K562 (cell line): Measurements from ENCODE around the gene GMPR. TPM values are rescaled to one million over a fixed set of nuclear protein-coding genes. Genes with fewer than 3 reads are reported as not detected.
A peak's percentile ranks its signal among the peaks of the same experiment; 100 is the strongest.

Experiments
- ARHGAP35 ChIP-seq: fragments of 450-650 bp; IDR thresholded peaks from 2 replicates; pipeline ENCODE4 v1.6.1; 2018; ENCODE audit not compliant: partially characterized antibody
- CEBPG ChIP-seq, 3 experiments: fragments of 200-800 bp in 1 of 3; sonication (Bioruptor generic) in 1 of 3; sonication (generic) in 1 of 3; formaldehyde crosslinking in 1 of 3; IDR thresholded peaks in 2 of 3; conservative IDR thresholded peaks in 1 of 3; 2 replicates each; pipeline versions ENCODE4 v1.6.1 to v1.8.0; 2016 to 2022; ENCODE audit warnings: missing compliant biosample characterization in 2 of 3, missing genetic modification characterization in 2 of 3, mild to moderate bottlenecking in 1 of 3, missing genetic modification reagents in 1 of 3
- CREB3L1 ChIP-seq: fragments of 450-650 bp; IDR thresholded peaks from 2 replicates; pipeline ENCODE4 v1.6.1; 2014; ENCODE audit warnings: low read depth, mild to moderate bottlenecking, moderate library complexity, borderline replicate concordance
- EP400 ChIP-seq: fragments of 450-650 bp; IDR thresholded peaks from 2 replicates; pipeline ENCODE4 v1.6.1; 2017; ENCODE audit warnings: antibody characterized with exemption, mild to moderate bottlenecking, moderate library complexity
- ETS2 ChIP-seq: IDR thresholded peaks from 2 replicates; pipeline ENCODE4 v1.6.1; 2016; ENCODE audit warnings: borderline replicate concordance, missing genetic modification characterization, mild to moderate bottlenecking, moderate library complexity, missing compliant biosample characterization; ENCODE audit not compliant: poor library complexity, severe bottlenecking
- HDAC1 ChIP-seq, 2 experiments: fragments of 450-650 bp; IDR thresholded peaks; 2 replicates each; pipeline ENCODE4 v1.6.1; 2016 to 2017; ENCODE audit warnings: inconsistent platforms in 1 of 2, mild to moderate bottlenecking in 1 of 2, moderate library complexity in 1 of 2
- ILK ChIP-seq: fragments of 450-650 bp; IDR thresholded peaks from 2 replicates; pipeline ENCODE4 v1.6.1; 2016; ENCODE audit warnings: missing genetic modification characterization, low read depth, mild to moderate bottlenecking, missing compliant biosample characterization, moderate library complexity, borderline replicate concordance
- KDM5B ChIP-seq: fragments of 200-600 bp; sonication (generic); IDR thresholded peaks from 2 replicates; pipeline ENCODE4 v1.6.1; 2012; ENCODE audit warnings: low read depth, mild to moderate bottlenecking, moderate library complexity, low read length, control low read depth, inconsistent platforms; ENCODE audit not compliant: insufficient replicate concordance
- NFIX ChIP-seq: fragments of 250-450 bp; sonication (Bioruptor Pico); IDR thresholded peaks from 2 replicates; pipeline ENCODE4 v1.4.0; 2020; ENCODE audit warnings: low read depth, mild to moderate bottlenecking, moderate library complexity
- NR2C1 ChIP-seq, 2 experiments: fragments of 450-650 bp; IDR thresholded peaks; 2 replicates each; pipeline ENCODE4 v1.6.1; 2017; ENCODE audit warnings: mild to moderate bottlenecking in 2 of 2, antibody characterized with exemption in 1 of 2, inconsistent platforms in 1 of 2, missing compliant biosample characterization in 1 of 2, missing genetic modification characterization in 1 of 2
- PHF20 ChIP-seq: fragments of 450-650 bp; IDR thresholded peaks from 2 replicates; pipeline ENCODE4 v1.6.1; 2018; ENCODE audit not compliant: partially characterized antibody
- POLR2H ChIP-seq: IDR thresholded peaks from 2 replicates; pipeline ENCODE4 v1.6.1; 2016; ENCODE audit warnings: missing genetic modification characterization, low read depth, mild to moderate bottlenecking, control low read depth, missing compliant biosample characterization, moderate library complexity
- SNIP1 ChIP-seq: fragments of 450-650 bp; IDR thresholded peaks from 2 replicates; pipeline ENCODE4 v1.7.1; 2017; ENCODE audit warnings: low read depth, mild to moderate bottlenecking
- SP1 ChIP-seq: sonication (generic); formaldehyde crosslinking; IDR thresholded peaks from 2 replicates; pipeline ENCODE4 v1.8.1; 2022; ENCODE audit warnings: mild to moderate bottlenecking, missing genetic modification reagents
- ZNF23 ChIP-seq: fragments of 250-450 bp; sonication (Bioruptor Pico); IDR thresholded peaks from 2 replicates; pipeline ENCODE4 v1.4.0; 2020; ENCODE audit warnings: mild to moderate bottlenecking
- ZNF408 ChIP-seq: fragments of 250-450 bp; sonication (Bioruptor Pico); IDR thresholded peaks from 2 replicates; pipeline ENCODE4 v1.4.0; 2020; ENCODE audit warnings: low read depth, mild to moderate bottlenecking, moderate library complexity
- polyA plus RNA-seq, 8 experiments: library from polyadenylated mRNA; depleted of rRNA in 4 of 8; stranded (reverse) in 5 of 8; unstranded in 3 of 8; fragments of >200 nt; fragmentation: Nextera tagmentation in 2 of 8; fragmentation: Illumina TruSeq in 1 of 8; extraction: Ambion mirVana in 2 of 8; extraction: Trizol in 1 of 8; gene quantifications; 2 replicates each; pipeline versions ENCODE4 v1.2.1 to v1.2.3, GENCODE V29; 2011 to 2014; ENCODE audit warnings: inconsistent platforms in 1 of 8, missing spikeins in 1 of 8
- total RNA-seq, 7 experiments: library from RNA; depleted of rRNA in 6 of 7; stranded (reverse); fragments of >200 nt in 6 of 7; fragmentation: Illumina TruSeq in 2 of 7; extraction: Trizol in 2 of 7; gene quantifications; 2 replicates each; pipeline versions ENCODE4 v1.2.1 to v1.2.3, GENCODE V29; 2011 to 2021; ENCODE audit warnings: low replicate concordance in 1 of 7
- TF ChIP-seq, protein P1 (sequence below): fragments of 250-450 bp; sonication (Bioruptor Pico); IDR thresholded peaks from 2 replicates; pipeline ENCODE4 v1.5.0; 2021
- TF ChIP-seq, protein P2 (sequence below): fragments of 250-450 bp; sonication (Bioruptor Pico); IDR thresholded peaks from 2 replicates; pipeline ENCODE4 v1.9.0; 2021; ENCODE audit warnings: mild to moderate bottlenecking
- TF ChIP-seq, protein P3 (sequence below): sonication (generic); formaldehyde crosslinking; IDR thresholded peaks from 2 replicates; pipeline ENCODE4 v1.8.1; 2023; ENCODE audit warnings: mild to moderate bottlenecking, missing genetic modification reagents
- TF ChIP-seq, protein P4 (sequence below): sonication (generic); formaldehyde crosslinking; IDR thresholded peaks from 2 replicates; pipeline ENCODE4 v1.4.0; 2020; ENCODE audit warnings: mild to moderate bottlenecking, missing genetic modification reagents

The GMPR gene
- total and polyA plus RNA-seq, 9 of the 15 experiments (the other 6 are each of a cell fraction or from before 2014, with no cell fraction given): 34.6 to 83.7 (median 49.8) TPM

DNA sequence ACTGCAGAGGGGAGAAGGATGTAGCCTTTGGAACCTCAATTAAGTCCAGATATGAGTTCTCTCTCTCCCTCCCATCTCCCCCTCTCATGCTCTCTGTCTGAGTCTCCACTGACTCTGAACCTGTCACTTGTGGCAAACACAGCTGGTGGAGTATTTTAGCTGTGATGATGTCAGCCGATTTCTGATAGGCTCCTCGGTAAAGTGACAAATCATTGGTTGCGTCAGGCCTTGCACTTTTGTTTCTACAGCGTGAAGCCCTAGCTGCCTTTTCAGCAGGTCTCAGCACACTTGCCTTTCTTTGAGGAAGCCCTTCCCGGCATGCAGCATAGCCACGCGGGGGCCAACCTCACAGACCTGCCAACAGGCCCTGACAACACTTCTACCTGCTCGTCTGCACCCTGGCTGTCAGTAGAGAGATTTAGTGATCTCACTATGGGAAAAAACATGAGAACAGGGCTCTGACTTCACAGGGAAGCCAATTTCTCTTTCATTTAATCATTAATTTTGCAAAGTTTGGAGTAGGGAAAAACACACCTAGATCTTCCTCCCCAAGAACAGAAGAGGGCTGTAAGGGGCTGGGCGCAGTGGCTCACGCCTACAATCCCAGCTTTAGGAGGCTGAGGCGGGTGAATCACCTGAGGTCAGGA is 84.4 kb downstream of the GMPR start (continued):
- peak in 1 of 2 experiments; percentile 78; a peak in 2 of 4 replicates for TF ChIP-seq HDAC1 (IDR thresholded peaks at IDR 0.05)
- TF ChIP-seq, protein P1, sequence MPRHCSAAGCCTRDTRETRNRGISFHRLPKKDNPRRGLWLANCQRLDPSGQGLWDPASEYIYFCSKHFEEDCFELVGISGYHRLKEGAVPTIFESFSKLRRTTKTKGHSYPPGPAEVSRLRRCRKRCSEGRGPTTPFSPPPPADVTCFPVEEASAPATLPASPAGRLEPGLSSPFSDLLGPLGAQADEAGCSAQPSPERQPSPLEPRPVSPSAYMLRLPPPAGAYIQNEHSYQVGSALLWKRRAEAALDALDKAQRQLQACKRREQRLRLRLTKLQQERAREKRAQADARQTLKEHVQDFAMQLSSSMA: no peak
- peak; percentile 98 for TF ChIP-seq CEBPG (CRISPR knock-in tag; IDR thresholded peaks at IDR 0.05)
- peak; percentile 95 to 96 for TF ChIP-seq CEBPG (tag; conservative IDR thresholded peaks at IDR 0.05 in 1 of 2, IDR thresholded peaks at IDR 0.05 in 1 of 2)
- peak; percentile 77 for TF ChIP-seq CREB3L1
- TF ChIP-seq, protein P2, sequence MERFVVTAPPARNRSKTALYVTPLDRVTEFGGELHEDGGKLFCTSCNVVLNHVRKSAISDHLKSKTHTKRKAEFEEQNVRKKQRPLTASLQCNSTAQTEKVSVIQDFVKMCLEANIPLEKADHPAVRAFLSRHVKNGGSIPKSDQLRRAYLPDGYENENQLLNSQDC (CRISPR knock-in tag): no peak
- TF ChIP-seq KDM5B: no peak
- TF ChIP-seq NFIX (CRISPR knock-in tag): no peak
- TF ChIP-seq, protein P3, sequence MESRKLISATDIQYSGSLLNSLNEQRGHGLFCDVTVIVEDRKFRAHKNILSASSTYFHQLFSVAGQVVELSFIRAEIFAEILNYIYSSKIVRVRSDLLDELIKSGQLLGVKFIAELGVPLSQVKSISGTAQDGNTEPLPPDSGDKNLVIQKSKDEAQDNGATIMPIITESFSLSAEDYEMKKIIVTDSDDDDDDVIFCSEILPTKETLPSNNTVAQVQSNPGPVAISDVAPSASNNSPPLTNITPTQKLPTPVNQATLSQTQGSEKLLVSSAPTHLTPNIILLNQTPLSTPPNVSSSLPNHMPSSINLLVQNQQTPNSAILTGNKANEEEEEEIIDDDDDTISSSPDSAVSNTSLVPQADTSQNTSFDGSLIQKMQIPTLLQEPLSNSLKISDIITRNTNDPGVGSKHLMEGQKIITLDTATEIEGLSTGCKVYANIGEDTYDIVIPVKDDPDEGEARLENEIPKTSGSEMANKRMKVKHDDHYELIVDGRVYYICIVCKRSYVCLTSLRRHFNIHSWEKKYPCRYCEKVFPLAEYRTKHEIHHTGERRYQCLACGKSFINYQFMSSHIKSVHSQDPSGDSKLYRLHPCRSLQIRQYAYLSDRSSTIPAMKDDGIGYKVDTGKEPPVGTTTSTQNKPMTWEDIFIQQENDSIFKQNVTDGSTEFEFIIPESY (CRISPR knock-in tag): 0 out of 2 replicates have a peak, but pooled peaks have one; percentile 73
- TF ChIP-seq POLR2H (tag): no peak
- TF ChIP-seq, protein P4, sequence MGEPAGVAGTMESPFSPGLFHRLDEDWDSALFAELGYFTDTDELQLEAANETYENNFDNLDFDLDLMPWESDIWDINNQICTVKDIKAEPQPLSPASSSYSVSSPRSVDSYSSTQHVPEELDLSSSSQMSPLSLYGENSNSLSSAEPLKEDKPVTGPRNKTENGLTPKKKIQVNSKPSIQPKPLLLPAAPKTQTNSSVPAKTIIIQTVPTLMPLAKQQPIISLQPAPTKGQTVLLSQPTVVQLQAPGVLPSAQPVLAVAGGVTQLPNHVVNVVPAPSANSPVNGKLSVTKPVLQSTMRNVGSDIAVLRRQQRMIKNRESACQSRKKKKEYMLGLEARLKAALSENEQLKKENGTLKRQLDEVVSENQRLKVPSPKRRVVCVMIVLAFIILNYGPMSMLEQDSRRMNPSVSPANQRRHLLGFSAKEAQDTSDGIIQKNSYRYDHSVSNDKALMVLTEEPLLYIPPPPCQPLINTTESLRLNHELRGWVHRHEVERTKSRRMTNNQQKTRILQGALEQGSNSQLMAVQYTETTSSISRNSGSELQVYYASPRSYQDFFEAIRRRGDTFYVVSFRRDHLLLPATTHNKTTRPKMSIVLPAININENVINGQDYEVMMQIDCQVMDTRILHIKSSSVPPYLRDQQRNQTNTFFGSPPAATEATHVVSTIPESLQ: 0 out of 2 replicates have a peak, but pooled peaks have one; percentile 32
- TF ChIP-seq ZNF23: no peak
- no peak for TF ChIP-seq ILK
- no peak for TF ChIP-seq ZNF408 (CRISPR knock-in tag)
- no peak for TF ChIP-seq ARHGAP35
- TF ChIP-seq SP1 (CRISPR knock-in tag): no peak
- TF ChIP-seq ETS2: no peak
- no peak; the same call in 1 of the 2 replicates for TF ChIP-seq NR2C1 (IDR thresholded peaks at IDR 0.05)
- TF ChIP-seq NR2C1 (tag; IDR thresholded peaks at IDR 0.05): no peak
- TF ChIP-seq PHF20: peak; percentile 49
- TF ChIP-seq SNIP1: no peak
- TF ChIP-seq EP400: peak; percentile 83
